Endothelial cell of umbilical vein (primary cell): ENCODE measurements around the gene CDIP1. TPM values are rescaled to one million over a fixed set of nuclear protein-coding genes. Genes with fewer than 3 reads are reported as not detected.

Experiments used
- BruUV-seq: library from RNA; stranded (reverse); fragments of 400-500 nt; replicated peaks from 2 replicates; lab custom pipeline; 2021; lab: Mats Ljungman, UMichigan
- CTCF ChIA-PET: fragments of 300-600, 350-600 bp; sonication (Branson Sonifier 250); formaldehyde crosslinking; loops from one replicate; lab custom pipeline; 2021; ENCODE audit warnings: antibody characterized with exemption, inconsistent platforms; lab: Charles Lee
- POLR2A ChIA-PET: fragments of 300-600, 350-600 bp; sonication (Branson Sonifier 250); formaldehyde crosslinking; loops from one replicate; lab custom pipeline; 2021; ENCODE audit warnings: antibody characterized with exemption, inconsistent platforms; lab: Charles Lee
- DNase-seq: peaks from one replicate; pipeline ENCODE4 v3.0.0-alpha.2; 2011; ENCODE audit warnings: low read depth, low spot score
- FAIRE-seq: peaks from 2 replicates; lab custom pipeline; 2011; peaks lifted over from hg19 to GRCh38; lab: Jason Lieb, UNC
- H2AFZ ChIP-seq: 2 replicates; pipeline ENCODE4 v1.6.0; 2012; ENCODE audit warnings: low read depth, low read length, control low read depth, inconsistent platforms
- H3K27ac ChIP-seq: 2 replicates; pipeline ENCODE4 v1.5.1; 2011; ENCODE audit warnings: low read depth, mild to moderate bottlenecking, control low read depth, low read length, moderate library complexity; ENCODE audit not compliant: insufficient read depth
- H3K27me3 ChIP-seq, 2 experiments: 2 replicates each; pipeline versions ENCODE4 v1.6.0 to v1.6.1; 2011; ENCODE audit warnings: low read length in 2 of 2, mixed read lengths in 1 of 2; ENCODE audit not compliant: control insufficient read depth in 2 of 2, insufficient read depth in 2 of 2
- H3K36me3 ChIP-seq, 2 experiments: 2 replicates in 1 of 2; 3 replicates in 1 of 2; pipeline ENCODE4 v1.5.1; 2011; ENCODE audit warnings: low read length in 2 of 2, mild to moderate bottlenecking in 1 of 2, moderate library complexity in 1 of 2; ENCODE audit not compliant: control insufficient read depth in 2 of 2, insufficient read depth in 2 of 2; ENCODE audit errors: extremely low read depth in 1 of 2
- H3K4me1 ChIP-seq: 3 replicates; pipeline ENCODE4 v1.5.1; 2011; ENCODE audit warnings: mild to moderate bottlenecking, low read length; ENCODE audit not compliant: control insufficient read depth, insufficient read depth; ENCODE audit errors: extremely low read depth
- H3K4me2 ChIP-seq: 2 replicates; pipeline ENCODE4 v1.6.1; 2011; ENCODE audit warnings: low read length, control low read depth, mixed read lengths; ENCODE audit not compliant: insufficient read depth
- H3K4me3 ChIP-seq, 3 experiments: fragments of 200-600 bp in 1 of 3; sonication (generic), shearing (Covaris generic) in 1 of 3; replicated peaks in 1 of 3; 2 replicates each; pipeline ENCODE4 v1.5.1; 2011 to 2016; ENCODE audit warnings: control low read depth in 3 of 3, low read length in 3 of 3, mild to moderate bottlenecking in 2 of 3, inconsistent platforms in 1 of 3, low read depth in 1 of 3, moderate library complexity in 1 of 3; ENCODE audit not compliant: insufficient read depth in 1 of 3
- H3K79me2 ChIP-seq: 2 replicates; pipeline ENCODE4 v1.6.0; 2012; ENCODE audit warnings: low read length, inconsistent platforms; ENCODE audit not compliant: control insufficient read depth, insufficient read depth
- H3K9ac ChIP-seq: replicated peaks from 2 replicates; pipeline ENCODE3; 2011; ENCODE audit warnings: low read length, control low read depth; ENCODE audit not compliant: insufficient read depth; ENCODE audit errors: extremely low read depth
- H3K9me1 ChIP-seq: replicated peaks from 3 replicates; pipeline ENCODE4 v1.6.0; 2011; ENCODE audit warnings: mild to moderate bottlenecking, low read length; ENCODE audit not compliant: control insufficient read depth, insufficient read depth; ENCODE audit errors: extremely low read depth
- H3K9me3 ChIP-seq: replicated peaks from 2 replicates; pipeline ENCODE4 v1.5.1; 2012; ENCODE audit warnings: low read length, inconsistent platforms; ENCODE audit not compliant: control insufficient read depth, insufficient read depth
- H4K20me1 ChIP-seq: replicated peaks from 2 replicates; pipeline ENCODE3; 2011; ENCODE audit warnings: mild to moderate bottlenecking, low read length; ENCODE audit not compliant: control insufficient read depth, insufficient read depth; ENCODE audit errors: extremely low read depth
- CTCF ChIP-seq, 2 donors: IDR thresholded peaks; 1 replicate in 1 of 2; 2 replicates in 1 of 2; pipeline ENCODE4 v1.5.1; 2011; ENCODE audit warnings: low read length in 2 of 2, mild to moderate bottlenecking in 2 of 2, moderate library complexity in 2 of 2, control low read depth in 1 of 2, inconsistent platforms in 1 of 2, low read depth in 1 of 2; ENCODE audit not compliant: insufficient read depth in 1 of 2; ENCODE audit errors: extremely low read depth in 1 of 2
- EZH2 ChIP-seq: IDR thresholded peaks from 2 replicates; pipeline ENCODE4 v1.6.1; 2012; ENCODE audit warnings: borderline replicate concordance, low read depth, mild to moderate bottlenecking, moderate library complexity, low read length, inconsistent platforms; ENCODE audit not compliant: severe bottlenecking
- FOS ChIP-seq: IDR thresholded peaks from 2 replicates; pipeline ENCODE4 v1.6.1; 2011; ENCODE audit warnings: mild to moderate bottlenecking, low read length, moderate library complexity, borderline replicate concordance; ENCODE audit not compliant: insufficient read depth
- GATA2 ChIP-seq: IDR thresholded peaks from 2 replicates; pipeline ENCODE4 v1.7.0; 2011; ENCODE audit warnings: low read depth, mild to moderate bottlenecking, moderate library complexity, mixed read lengths, low read length; ENCODE audit not compliant: insufficient read length, insufficient read depth
- JUN ChIP-seq: IDR thresholded peaks from 2 replicates; pipeline ENCODE4 v1.6.1; 2011; ENCODE audit warnings: borderline replicate concordance, low read depth; ENCODE audit not compliant: insufficient read length, insufficient read depth
- MAX ChIP-seq: IDR thresholded peaks from 2 replicates; pipeline ENCODE4 v1.6.1; 2011; ENCODE audit not compliant: insufficient read depth, insufficient read length
- MYC ChIP-seq: IDR thresholded peaks from one replicate; pipeline ENCODE4 v1.6.1; 2011; ENCODE audit warnings: mild to moderate bottlenecking, low read depth, low read length
- POLR2A ChIP-seq: IDR thresholded peaks from 2 replicates; pipeline ENCODE4 v1.6.1; 2012; ENCODE audit warnings: low read depth, mild to moderate bottlenecking, control low read depth, low read length
- POLR2AphosphoS5 ChIP-seq: IDR thresholded peaks from 2 replicates; pipeline ENCODE4 v1.6.1; 2012; ENCODE audit warnings: low read depth, mild to moderate bottlenecking, control low read depth, low read length, moderate library complexity; ENCODE audit not compliant: insufficient read depth
- dilution Hi-C: fragments of 300-500 bp; cut with MboI; formaldehyde crosslinking; loops from one replicate; pipeline ENCODE4 v1.15.0; 2019; ENCODE audit warnings: low sequenced_read_pairs; ENCODE audit not compliant: extremely low pct_ligation_motif_present
- intact Hi-C: fragments of 100-400 bp; cut with micrococcal nuclease; formaldehyde crosslinking; loops from one replicate; pipeline ENCODE4 v1.10.0; 2022
- polyA plus RNA-seq, 4 experiments: library from polyadenylated mRNA; depleted of rRNA in 3 of 4; stranded (reverse) in 3 of 4; unstranded in 1 of 4; fragments of >200 nt; gene quantifications; 2 replicates each; pipeline versions ENCODE4 v1.2.1 to v1.2.3, GENCODE V29; 2011 to 2012; ENCODE audit warnings: missing spikeins in 1 of 4
- total RNA-seq: library from RNA; stranded (reverse); gene quantifications from 2 replicates; pipeline ENCODE4 v1.2.3, GENCODE V29; 2021

CDIP1 gene
- total and polyA plus RNA-seq, 2 donors (not counting 3 experiments of a cell fraction or from before 2014, with no cell fraction given), result 33.9 to 37.4 TPM

- POLR2A ChIA-PET, result no interaction called here
- no peak overlapping the region for H3K27ac ChIP-seq
- H3K79me2 ChIP-seq, result peaks cover 41% of the 10 kb centered on the region
- H3K9me1 ChIP-seq, result no peaks in the 10 kb centered on the region
- FAIRE-seq, result no peak
- H4K20me1 ChIP-seq, result no peaks in the 10 kb centered on the region
- H3K4me1 ChIP-seq, result peaks cover 26% of the 10 kb centered on the region
- peaks cover 2 to 7% of the 10 kb centered on the region in 2 experiments for H3K36me3 ChIP-seq
- CTCF ChIA-PET, result no interaction called here
- BruUV-seq, result no TSS peak
- TF ChIP-seq MYC, result no peak
- no peak for TF ChIP-seq MAX
- no peak for TF ChIP-seq POLR2AphosphoS5
- TF ChIP-seq FOS, result no peak
- no peak for TF ChIP-seq POLR2A
- TF ChIP-seq JUN, result no peak
- TF ChIP-seq GATA2, result no peak
- no peak for TF ChIP-seq CTCF (IDR thresholded peaks at IDR 0.05; ENCODE audit: extremely low read depth in 1 of 2, insufficient read depth in 1 of 2, low read depth in 1 of 2, low read length in 2 of 2)
- TF ChIP-seq EZH2, result no peak
- dilution Hi-C loops (no loop called here), intact Hi-C loops (no loop called here)
- no peaks in the 10 kb centered on the region for H3K27me3 ChIP-seq
- H2AFZ ChIP-seq, result no peak overlapping the region
- no peak for DNase-seq
- no peak overlapping the region for H3K4me2 ChIP-seq
- H3K4me3 ChIP-seq, result no peak overlapping the region
- no peaks in the 10 kb centered on the region for H3K9me3 ChIP-seq
- no peak overlapping the region for H3K9ac ChIP-seq
Observed at GRCh38 chr16:4491898-4492297, 46.7 kb downstream of the CDIP1 start.
